Osteocyte (in vitro differentiated cells): ENCODE results near the gene HIVEP3. TPM values are rescaled to one million over a fixed set of nuclear protein-coding genes. Genes with fewer than 3 reads are reported as not detected.

Experiments
- DNase-seq: peaks from one replicate; pipeline ENCODE4 v3.0.0; 2021; ENCODE audit warnings: mixed read lengths; ENCODE audit not compliant: unreplicated experiment; ENCODE audit errors: extremely low spot score
- H3K27ac Mint-ChIP-seq: one replicate; pipeline ENCODE4 v1.8.0; 2021; ENCODE audit warnings: mild to moderate bottlenecking, mixed read lengths; ENCODE audit not compliant: unreplicated experiment
- H3K27me3 Mint-ChIP-seq: one replicate; pipeline ENCODE4 v1.8.0; 2021; ENCODE audit warnings: mixed read lengths; ENCODE audit not compliant: unreplicated experiment
- H3K36me3 Mint-ChIP-seq: one replicate; pipeline ENCODE4 v1.8.0; 2021; ENCODE audit warnings: mixed read lengths; ENCODE audit not compliant: unreplicated experiment
- H3K4me1 Mint-ChIP-seq: one replicate; pipeline ENCODE4 v1.8.0; 2021; ENCODE audit warnings: mixed read lengths; ENCODE audit not compliant: unreplicated experiment
- H3K4me3 Mint-ChIP-seq: one replicate; pipeline ENCODE4 v1.8.0; 2021; ENCODE audit warnings: mild to moderate bottlenecking, moderate library complexity, mixed read lengths; ENCODE audit not compliant: unreplicated experiment
- H3K9me3 Mint-ChIP-seq: one replicate; pipeline ENCODE4 v1.8.0; 2021; ENCODE audit warnings: mixed read lengths; ENCODE audit not compliant: unreplicated experiment
- total RNA-seq: library from RNA; stranded (reverse); gene quantifications from 2 replicates; pipeline ENCODE4 v1.2.1, GENCODE V29; 2021
- TF ChIP-seq, protein P1 (sequence below): fragments of 200-600 bp; sonication (generic); IDR thresholded peaks from 2 replicates; pipeline ENCODE4 v1.5.0; 2021; ENCODE audit warnings: antibody characterized with exemption, mild to moderate bottlenecking, moderate library complexity

The HIVEP3 gene
- total RNA-seq, 1 donor from 2014 or later: 0.97 TPM

DNA sequence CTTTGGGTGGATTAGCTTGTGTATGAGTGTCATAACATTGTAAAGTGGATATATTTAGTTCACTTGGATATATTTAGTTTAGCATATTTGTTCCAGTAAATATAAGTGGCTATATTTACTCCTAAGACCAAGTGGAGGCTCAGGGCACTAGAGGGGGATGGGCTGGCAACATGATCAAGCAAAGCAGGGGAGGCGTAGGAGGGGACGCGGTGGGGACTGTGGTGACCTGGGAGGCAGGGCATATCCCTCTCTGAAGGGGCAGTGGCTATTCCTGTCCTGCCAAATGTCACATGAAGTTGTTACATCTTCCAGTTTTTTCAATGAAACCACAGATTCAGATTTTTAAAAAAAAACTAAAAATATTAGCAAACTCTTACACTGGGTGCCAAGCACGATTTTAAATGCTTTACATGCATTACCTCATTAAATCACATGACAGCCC is 382.3 kb downstream of the HIVEP3 start:
- DNase-seq: no peak
- Mint-ChIP-seq H3K4me1 (peaks cover 16% of the 10 kb centered on the region), H3K4me3 (no peak overlapping the region), H3K36me3 (no peaks in the 10 kb centered on the region), H3K9me3 (no peaks in the 10 kb centered on the region), H3K27me3 (peaks cover 9% of the 10 kb centered on the region), H3K27ac (no peak overlapping the region)
- TF ChIP-seq, protein P1, sequence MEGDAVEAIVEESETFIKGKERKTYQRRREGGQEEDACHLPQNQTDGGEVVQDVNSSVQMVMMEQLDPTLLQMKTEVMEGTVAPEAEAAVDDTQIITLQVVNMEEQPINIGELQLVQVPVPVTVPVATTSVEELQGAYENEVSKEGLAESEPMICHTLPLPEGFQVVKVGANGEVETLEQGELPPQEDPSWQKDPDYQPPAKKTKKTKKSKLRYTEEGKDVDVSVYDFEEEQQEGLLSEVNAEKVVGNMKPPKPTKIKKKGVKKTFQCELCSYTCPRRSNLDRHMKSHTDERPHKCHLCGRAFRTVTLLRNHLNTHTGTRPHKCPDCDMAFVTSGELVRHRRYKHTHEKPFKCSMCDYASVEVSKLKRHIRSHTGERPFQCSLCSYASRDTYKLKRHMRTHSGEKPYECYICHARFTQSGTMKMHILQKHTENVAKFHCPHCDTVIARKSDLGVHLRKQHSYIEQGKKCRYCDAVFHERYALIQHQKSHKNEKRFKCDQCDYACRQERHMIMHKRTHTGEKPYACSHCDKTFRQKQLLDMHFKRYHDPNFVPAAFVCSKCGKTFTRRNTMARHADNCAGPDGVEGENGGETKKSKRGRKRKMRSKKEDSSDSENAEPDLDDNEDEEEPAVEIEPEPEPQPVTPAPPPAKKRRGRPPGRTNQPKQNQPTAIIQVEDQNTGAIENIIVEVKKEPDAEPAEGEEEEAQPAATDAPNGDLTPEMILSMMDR: no peak

DNA sequence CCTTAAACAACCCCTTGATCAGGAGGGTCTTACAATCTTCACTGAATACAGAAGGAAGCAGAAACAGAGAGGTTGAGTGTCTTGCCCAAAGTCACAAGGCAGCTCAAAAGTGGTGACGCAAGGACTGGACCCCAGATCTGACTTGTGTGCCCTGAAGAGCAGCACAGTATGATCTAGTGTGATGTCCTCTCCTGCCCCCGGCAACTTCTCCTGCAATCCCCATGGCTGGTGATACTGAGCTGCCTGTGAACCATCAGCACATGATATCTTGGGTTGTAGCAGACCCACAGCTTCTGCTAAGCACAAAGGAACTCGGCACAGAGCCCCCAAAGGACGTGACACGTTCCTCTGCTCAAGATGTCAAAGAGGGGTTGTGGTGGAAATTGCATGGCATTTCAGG is 383.0 kb downstream of the HIVEP3 start:
- Mint-ChIP-seq H3K27me3 (peaks cover 13% of the 10 kb centered on the region), H3K4me1 (peaks cover 16% of the 10 kb centered on the region), H3K4me3 (no peak overlapping the region), H3K27ac (no peak overlapping the region), H3K9me3 (no peaks in the 10 kb centered on the region), H3K36me3 (no peaks in the 10 kb centered on the region)
- DNase-seq: no peak
- TF ChIP-seq, protein P1: no peak

DNA sequence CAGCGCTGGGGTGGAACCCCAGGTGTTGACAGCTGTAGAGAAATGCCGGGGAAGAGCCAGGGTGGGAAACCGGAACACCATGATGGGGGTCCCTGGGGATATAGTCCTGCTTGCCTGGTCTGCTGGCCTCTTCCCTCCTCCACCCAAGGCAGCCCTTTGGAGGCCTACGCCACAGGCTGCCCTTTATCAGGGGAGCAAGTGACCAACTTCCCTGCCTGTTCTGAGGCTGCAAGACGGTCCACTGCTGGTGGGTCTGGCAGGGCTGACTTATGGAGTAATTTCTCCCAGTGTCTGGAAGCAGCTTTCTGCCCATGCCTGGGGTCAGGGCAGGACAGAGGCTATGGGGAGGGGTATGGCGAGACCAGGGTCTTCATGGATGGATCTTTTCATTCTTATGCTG is 383.4 kb downstream of the HIVEP3 start:
- TF ChIP-seq, protein P1: no peak
- no peak for DNase-seq
- H3K27me3 Mint-ChIP-seq: peaks cover 13% of the 10 kb centered on the region
- no peak overlapping the region for H3K27ac Mint-ChIP-seq
- H3K36me3 Mint-ChIP-seq: no peaks in the 10 kb centered on the region
- peaks cover 16% of the 10 kb centered on the region for H3K4me1 Mint-ChIP-seq
- no peaks in the 10 kb centered on the region for H3K9me3 Mint-ChIP-seq
- H3K4me3 Mint-ChIP-seq: no peak overlapping the region

DNA sequence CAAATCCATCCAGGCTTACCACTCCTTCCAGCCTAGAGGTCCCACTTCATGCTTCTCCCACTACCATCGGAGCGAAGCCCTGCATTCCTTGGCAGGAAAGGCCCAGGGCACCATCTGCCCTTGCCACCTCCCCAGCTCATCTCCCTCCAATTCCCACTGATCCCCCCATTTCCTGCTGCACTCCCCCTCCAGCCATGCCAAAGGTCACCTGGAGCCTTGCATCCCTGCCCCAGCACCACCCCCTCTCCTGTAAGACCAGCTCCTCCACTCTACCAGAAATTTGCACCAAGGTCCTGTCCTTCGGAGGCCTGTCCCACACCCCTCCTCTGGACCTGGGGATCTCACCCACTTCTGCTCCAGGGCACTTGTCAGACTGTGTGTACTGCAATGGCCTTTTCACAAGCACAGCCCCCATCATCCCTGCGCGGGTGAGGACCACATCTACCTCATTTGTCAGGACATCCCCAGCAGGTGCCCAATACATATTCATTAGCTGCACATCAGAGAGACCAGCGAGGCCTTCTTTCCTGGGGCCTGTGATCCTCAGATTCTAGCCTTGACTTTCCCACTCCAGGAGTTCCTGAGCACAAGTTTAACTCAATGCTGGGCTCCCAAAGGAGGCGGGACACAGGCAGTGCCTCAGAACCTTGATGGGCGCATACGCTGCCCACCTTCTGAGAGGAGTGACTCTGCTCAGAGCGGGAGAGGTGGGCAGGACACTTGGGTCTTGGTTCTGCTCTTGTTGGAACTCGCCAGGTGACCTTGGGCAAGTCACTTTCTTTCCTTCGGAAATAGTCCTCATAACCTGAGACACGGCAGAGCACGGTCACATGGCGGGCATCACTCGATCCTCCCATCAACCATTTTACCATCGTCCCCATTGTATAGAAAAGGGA is 384.3 kb downstream of the HIVEP3 start:
- no peak overlapping the region for H3K27ac Mint-ChIP-seq
- H3K36me3 Mint-ChIP-seq: no peaks in the 10 kb centered on the region
- DNase-seq: no peak
- peaks cover 13% of the 10 kb centered on the region for H3K27me3 Mint-ChIP-seq
- H3K4me3 Mint-ChIP-seq: no peak overlapping the region
- H3K9me3 Mint-ChIP-seq: no peaks in the 10 kb centered on the region
- TF ChIP-seq, protein P1: no peak
- peaks cover 16% of the 10 kb centered on the region for H3K4me1 Mint-ChIP-seq

DNA sequence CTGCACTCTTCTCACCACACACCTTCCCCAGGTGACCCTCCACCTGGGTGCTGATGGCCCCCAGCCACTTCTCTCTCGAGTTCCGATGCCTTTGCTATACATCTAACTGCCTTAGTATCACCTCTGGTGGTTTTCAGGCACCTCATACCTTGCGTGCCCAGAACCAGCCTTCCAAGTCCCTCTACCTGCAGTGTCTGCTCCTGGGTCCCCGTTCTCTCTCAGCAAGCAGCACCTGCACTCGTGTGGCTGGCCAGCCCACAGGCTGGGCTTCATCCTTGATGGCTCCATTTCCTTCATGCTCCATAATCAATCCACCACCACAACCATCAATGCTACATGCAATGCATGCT is 385.0 kb downstream of the HIVEP3 start:
- TF ChIP-seq, protein P1: no peak
- Mint-ChIP-seq H3K9me3 (no peaks in the 10 kb centered on the region), H3K4me3 (no peak overlapping the region), H3K36me3 (no peaks in the 10 kb centered on the region), H3K27ac (no peak overlapping the region), H3K4me1 (peaks cover 16% of the 10 kb centered on the region), H3K27me3 (peaks cover 13% of the 10 kb centered on the region)
- no peak for DNase-seq
